ENCODE data around the gene TDRD9. TPM values are rescaled to one million over a fixed set of nuclear protein-coding genes. Genes with fewer than 3 reads are reported as not detected.
A peak's percentile ranks its signal among the peaks of the same experiment; 100 is the strongest.

The TDRD9 gene
- total and polyA plus RNA-seq, 2 experiments from 2014 or later, result 0.24 TPM; not detected in 1

DNA sequence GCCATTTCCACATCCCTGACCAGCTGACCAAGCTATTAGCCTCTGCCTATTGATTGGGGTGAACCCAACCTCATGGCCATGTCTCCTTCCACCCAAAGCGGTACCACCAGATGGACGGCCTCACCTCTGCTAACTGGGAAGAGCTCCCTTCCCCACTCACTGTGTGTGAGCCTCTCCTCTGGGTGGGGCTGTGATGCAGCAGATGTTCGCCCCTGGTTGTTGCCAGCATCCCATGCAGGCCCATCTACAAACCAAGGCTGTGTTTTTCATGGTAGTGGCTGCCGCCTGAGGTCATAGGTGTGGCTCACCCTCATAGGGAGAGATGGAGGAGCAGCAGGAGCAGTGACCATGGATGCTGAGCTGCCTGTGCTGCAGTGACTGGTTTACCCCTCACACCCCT, 61.7 kb downstream of the TDRD9 start:
- H3K4me1 Mint-ChIP-seq, result peaks cover under 1% of the 10 kb centered on the region; the same call in 2 of the 3 replicates
- TF ChIP-seq, protein P1, sequence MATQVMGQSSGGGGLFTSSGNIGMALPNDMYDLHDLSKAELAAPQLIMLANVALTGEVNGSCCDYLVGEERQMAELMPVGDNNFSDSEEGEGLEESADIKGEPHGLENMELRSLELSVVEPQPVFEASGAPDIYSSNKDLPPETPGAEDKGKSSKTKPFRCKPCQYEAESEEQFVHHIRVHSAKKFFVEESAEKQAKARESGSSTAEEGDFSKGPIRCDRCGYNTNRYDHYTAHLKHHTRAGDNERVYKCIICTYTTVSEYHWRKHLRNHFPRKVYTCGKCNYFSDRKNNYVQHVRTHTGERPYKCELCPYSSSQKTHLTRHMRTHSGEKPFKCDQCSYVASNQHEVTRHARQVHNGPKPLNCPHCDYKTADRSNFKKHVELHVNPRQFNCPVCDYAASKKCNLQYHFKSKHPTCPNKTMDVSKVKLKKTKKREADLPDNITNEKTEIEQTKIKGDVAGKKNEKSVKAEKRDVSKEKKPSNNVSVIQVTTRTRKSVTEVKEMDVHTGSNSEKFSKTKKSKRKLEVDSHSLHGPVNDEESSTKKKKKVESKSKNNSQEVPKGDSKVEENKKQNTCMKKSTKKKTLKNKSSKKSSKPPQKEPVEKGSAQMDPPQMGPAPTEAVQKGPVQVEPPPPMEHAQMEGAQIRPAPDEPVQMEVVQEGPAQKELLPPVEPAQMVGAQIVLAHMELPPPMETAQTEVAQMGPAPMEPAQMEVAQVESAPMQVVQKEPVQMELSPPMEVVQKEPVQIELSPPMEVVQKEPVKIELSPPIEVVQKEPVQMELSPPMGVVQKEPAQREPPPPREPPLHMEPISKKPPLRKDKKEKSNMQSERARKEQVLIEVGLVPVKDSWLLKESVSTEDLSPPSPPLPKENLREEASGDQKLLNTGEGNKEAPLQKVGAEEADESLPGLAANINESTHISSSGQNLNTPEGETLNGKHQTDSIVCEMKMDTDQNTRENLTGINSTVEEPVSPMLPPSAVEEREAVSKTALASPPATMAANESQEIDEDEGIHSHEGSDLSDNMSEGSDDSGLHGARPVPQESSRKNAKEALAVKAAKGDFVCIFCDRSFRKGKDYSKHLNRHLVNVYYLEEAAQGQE (IDR thresholded peaks at IDR 0.05; ENCODE audit: unreplicated experiment), result no peak
- H4K20me1 ChIP-seq (replicated peaks; ENCODE audit: insufficient read depth), result no peaks in the 10 kb centered on the region
- H3F3A ChIP-seq (replicated peaks; ENCODE audit: low read depth), result no peaks in the 10 kb centered on the region
- peaks cover 3% of the 10 kb centered on the region for H3K27me3 Mint-ChIP-seq (ENCODE audit: insufficient read depth, low read depth, poor library complexity)
- no peak overlapping the region for H3K27ac Mint-ChIP-seq
- DNase-seq (ENCODE audit: low spot score) (no peak), ATAC-seq (no peak)
- no peaks in the 10 kb centered on the region for H3K27me3 ChIP-seq (ENCODE audit: insufficient read depth)
- peaks cover 4% of the 10 kb centered on the region; the same call in 1 of the 2 replicates for H3K4me1 ChIP-seq (ENCODE audit: insufficient read depth)
- peaks cover 35% of the 10 kb centered on the region for H3K9me3 Mint-ChIP-seq
- H3K4me3 Mint-ChIP-seq, result no peak overlapping the region
- no peak overlapping the region for H3K27ac ChIP-seq (ENCODE audit: low read depth)
- H3K36me3 ChIP-seq (ENCODE audit: insufficient read depth), result no peaks in the 10 kb centered on the region
- no peaks in the 10 kb centered on the region for H3K9me2 ChIP-seq (ENCODE audit: insufficient read depth)
- no peak overlapping the region for H3K4me3 ChIP-seq
- H3K4me2 ChIP-seq, result no peak overlapping the region
- H3K36me3 Mint-ChIP-seq (ENCODE audit: low read depth), result peaks cover 6% of the 10 kb centered on the region; the same call in 1 of the 3 replicates
- no peaks in the 10 kb centered on the region for H3K79me2 ChIP-seq (replicated peaks; ENCODE audit: insufficient read depth)
- no peak overlapping the region for H2AFZ ChIP-seq

- Histone ChIP-seq H3F3A (replicated peaks; ENCODE audit: low read depth) (no peaks in the 10 kb centered on the region), H3K4me1 (ENCODE audit: insufficient read depth) (peaks cover 9% of the 10 kb centered on the region; the same call in 1 of the 2 replicates), H3K27me3 (ENCODE audit: insufficient read depth) (no peaks in the 10 kb centered on the region), H2AFZ (peak overlapping the region; percentile 28; the same call in 1 of the 2 replicates), H4K20me1 (replicated peaks; ENCODE audit: insufficient read depth) (no peaks in the 10 kb centered on the region), H3K4me2 (peak overlapping the region; percentile 58; the same call in 1 of the 2 replicates), H3K27ac (ENCODE audit: low read depth) (no peak overlapping the region), H3K9me2 (ENCODE audit: insufficient read depth) (no peaks in the 10 kb centered on the region), H3K36me3 (ENCODE audit: insufficient read depth) (no peaks in the 10 kb centered on the region), H3K4me3 (no peak overlapping the region), H3K79me2 (replicated peaks; ENCODE audit: insufficient read depth) (no peaks in the 10 kb centered on the region)
- ATAC-seq (no peak), DNase-seq (ENCODE audit: low spot score) (no peak)
- no peak overlapping the region for H3K27ac Mint-ChIP-seq
- peaks cover 5% of the 10 kb centered on the region; the same call in 2 of the 3 replicates for H3K4me1 Mint-ChIP-seq
- H3K27me3 Mint-ChIP-seq (ENCODE audit: insufficient read depth, low read depth, poor library complexity), result no peaks in the 10 kb centered on the region
- no peak overlapping the region for H3K4me3 Mint-ChIP-seq
- no peaks in the 10 kb centered on the region for H3K36me3 Mint-ChIP-seq (ENCODE audit: low read depth)
- peaks cover 8% of the 10 kb centered on the region; the same call in 2 of the 3 replicates for H3K9me3 Mint-ChIP-seq
- TF ChIP-seq ETS1 (IDR thresholded peaks at IDR 0.05) (no peak), ZNF114 (CRISPR knock-in tag; IDR thresholded peaks at IDR 0.05) (no peak), STAT1 (IDR thresholded peaks at IDR 0.05; ENCODE audit: unreplicated experiment) (no peak), ZNF331 (CRISPR knock-in tag; IDR thresholded peaks at IDR 0.05; ENCODE audit: low read depth) (no peak), POLR2AphosphoS5 (IDR thresholded peaks at IDR 0.05; ENCODE audit: low read depth) (no peak)
- TF ChIP-seq, protein P2, sequence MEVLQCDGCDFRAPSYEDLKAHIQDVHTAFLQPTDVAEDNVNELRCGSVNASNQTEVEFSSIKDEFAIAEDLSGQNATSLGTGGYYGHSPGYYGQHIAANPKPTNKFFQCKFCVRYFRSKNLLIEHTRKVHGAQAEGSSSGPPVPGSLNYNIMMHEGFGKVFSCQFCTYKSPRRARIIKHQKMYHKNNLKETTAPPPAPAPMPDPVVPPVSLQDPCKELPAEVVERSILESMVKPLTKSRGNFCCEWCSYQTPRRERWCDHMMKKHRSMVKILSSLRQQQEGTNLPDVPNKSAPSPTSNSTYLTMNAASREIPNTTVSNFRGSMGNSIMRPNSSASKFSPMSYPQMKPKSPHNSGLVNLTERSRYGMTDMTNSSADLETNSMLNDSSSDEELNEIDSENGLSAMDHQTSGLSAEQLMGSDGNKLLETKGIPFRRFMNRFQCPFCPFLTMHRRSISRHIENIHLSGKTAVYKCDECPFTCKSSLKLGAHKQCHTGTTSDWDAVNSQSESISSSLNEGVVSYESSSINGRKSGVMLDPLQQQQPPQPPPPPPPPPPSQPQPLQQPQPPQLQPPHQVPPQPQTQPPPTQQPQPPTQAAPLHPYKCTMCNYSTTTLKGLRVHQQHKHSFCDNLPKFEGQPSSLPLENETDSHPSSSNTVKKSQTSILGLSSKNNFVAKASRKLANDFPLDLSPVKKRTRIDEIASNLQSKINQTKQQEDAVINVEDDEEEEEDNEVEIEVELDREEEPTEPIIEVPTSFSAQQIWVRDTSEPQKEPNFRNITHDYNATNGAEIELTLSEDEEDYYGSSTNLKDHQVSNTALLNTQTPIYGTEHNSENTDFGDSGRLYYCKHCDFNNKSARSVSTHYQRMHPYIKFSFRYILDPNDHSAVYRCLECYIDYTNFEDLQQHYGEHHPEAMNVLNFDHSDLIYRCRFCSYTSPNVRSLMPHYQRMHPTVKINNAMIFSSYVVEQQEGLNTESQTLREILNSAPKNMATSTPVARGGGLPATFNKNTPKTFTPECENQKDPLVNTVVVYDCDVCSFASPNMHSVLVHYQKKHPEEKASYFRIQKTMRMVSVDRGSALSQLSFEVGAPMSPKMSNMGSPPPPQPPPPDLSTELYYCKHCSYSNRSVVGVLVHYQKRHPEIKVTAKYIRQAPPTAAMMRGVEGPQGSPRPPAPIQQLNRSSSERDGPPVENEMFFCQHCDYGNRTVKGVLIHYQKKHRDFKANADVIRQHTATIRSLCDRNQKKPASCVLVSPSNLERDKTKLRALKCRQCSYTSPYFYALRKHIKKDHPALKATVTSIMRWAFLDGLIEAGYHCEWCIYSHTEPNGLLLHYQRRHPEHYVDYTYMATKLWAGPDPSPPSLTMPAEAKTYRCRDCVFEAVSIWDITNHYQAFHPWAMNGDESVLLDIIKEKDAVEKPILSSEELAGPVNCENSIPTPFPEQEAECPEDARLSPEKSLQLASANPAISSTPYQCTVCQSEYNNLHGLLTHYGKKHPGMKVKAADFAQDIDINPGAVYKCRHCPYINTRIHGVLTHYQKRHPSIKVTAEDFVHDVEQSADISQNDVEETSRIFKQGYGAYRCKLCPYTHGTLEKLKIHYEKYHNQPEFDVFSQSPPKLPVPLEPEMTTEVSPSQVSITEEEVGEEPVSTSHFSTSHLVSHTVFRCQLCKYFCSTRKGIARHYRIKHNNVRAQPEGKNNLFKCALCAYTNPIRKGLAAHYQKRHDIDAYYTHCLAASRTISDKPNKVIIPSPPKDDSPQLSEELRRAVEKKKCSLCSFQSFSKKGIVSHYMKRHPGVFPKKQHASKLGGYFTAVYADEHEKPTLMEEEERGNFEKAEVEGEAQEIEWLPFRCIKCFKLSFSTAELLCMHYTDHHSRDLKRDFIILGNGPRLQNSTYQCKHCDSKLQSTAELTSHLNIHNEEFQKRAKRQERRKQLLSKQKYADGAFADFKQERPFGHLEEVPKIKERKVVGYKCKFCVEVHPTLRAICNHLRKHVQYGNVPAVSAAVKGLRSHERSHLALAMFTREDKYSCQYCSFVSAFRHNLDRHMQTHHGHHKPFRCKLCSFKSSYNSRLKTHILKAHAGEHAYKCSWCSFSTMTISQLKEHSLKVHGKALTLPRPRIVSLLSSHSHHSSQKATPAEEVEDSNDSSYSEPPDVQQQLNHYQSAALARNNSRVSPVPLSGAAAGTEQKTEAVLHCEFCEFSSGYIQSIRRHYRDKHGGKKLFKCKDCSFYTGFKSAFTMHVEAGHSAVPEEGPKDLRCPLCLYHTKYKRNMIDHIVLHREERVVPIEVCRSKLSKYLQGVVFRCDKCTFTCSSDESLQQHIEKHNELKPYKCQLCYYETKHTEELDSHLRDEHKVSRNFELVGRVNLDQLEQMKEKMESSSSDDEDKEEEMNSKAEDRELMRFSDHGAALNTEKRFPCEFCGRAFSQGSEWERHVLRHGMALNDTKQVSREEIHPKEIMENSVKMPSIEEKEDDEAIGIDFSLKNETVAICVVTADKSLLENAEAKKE (CRISPR knock-in tag; IDR thresholded peaks at IDR 0.05), result no peak
Measured at GRCh38 chr14:103994535-103995184, 66.4 kb downstream of the TDRD9 start.

All from GM23338 (cell line).